K562 (cell line): ENCODE results near the gene TMEM50B. TPM values are rescaled to one million over a fixed set of nuclear protein-coding genes. Genes with fewer than 3 reads are reported as not detected.
A peak's percentile ranks its signal among the peaks of the same experiment; 100 is the strongest.

Experiments used
- ATAC-seq: fragments of 200-7000 bp; cut with Tn5 transposase; 3 replicates; pipeline ENCODE4 v1.9.1; 2020; ENCODE audit warnings: moderate library complexity
- BruUV-seq: library from RNA; stranded (reverse); fragments of 400-500 nt; replicated peaks from 2 replicates; lab custom pipeline; 2021; lab: Mats Ljungman, UMichigan
- CTCF ChIA-PET: fragments of 300-600 bp; formaldehyde crosslinking; extraction: SDS; loops from one replicate; lab custom pipeline; 2021; ENCODE audit warnings: low intra/inter-chr PET ratio; lab: Yijun Ruan, JAX
- POLR2A ChIA-PET: fragments of 300-600, 350-650 bp; sonication (Branson Sonifier 250); formaldehyde crosslinking; extraction: SDS; loops from one replicate; lab custom pipeline; 2021; ENCODE audit warnings: antibody characterized with exemption, inconsistent platforms; lab: Yijun Ruan, JAX
- DNase-seq, 4 experiments: peaks; one replicate each; pipeline versions ENCODE4 v3.0.0 to v3.0.0-alpha.2; 2011 to 2018; ENCODE audit warnings: low spot score in 3 of 4, mixed read lengths in 3 of 4; ENCODE audit errors: extremely low read depth in 1 of 4
- FAIRE-seq: peaks from 2 replicates; lab custom pipeline; 2011; peaks lifted over from hg19 to GRCh38; lab: Jason Lieb, UNC
- H2AFZ ChIP-seq: 2 replicates; pipeline ENCODE4 v1.6.0; 2011; ENCODE audit warnings: low read depth, low read length, control low read depth, inconsistent platforms
- H3K27ac ChIP-seq: fragments of 200-600 bp; 3 replicates; pipeline ENCODE4 v1.8.0; 2011; ENCODE audit warnings: low read depth, mild to moderate bottlenecking, control low read depth, inconsistent platforms, low read length, moderate library complexity, mixed read lengths; ENCODE audit errors: extremely low read depth
- H3K27me3 ChIP-seq, 2 experiments: fragments of 300-600 bp in 1 of 2; 2 replicates in 1 of 2; 3 replicates in 1 of 2; pipeline versions ENCODE4 v1.6.0 to v1.8.0; 2011; ENCODE audit warnings: inconsistent platforms in 2 of 2, low read length in 2 of 2, mild to moderate bottlenecking in 1 of 2, mixed read lengths in 1 of 2, moderate library complexity in 1 of 2; ENCODE audit not compliant: control insufficient read depth in 2 of 2, insufficient read depth in 2 of 2
- H3K36me3 ChIP-seq: fragments of 300-600 bp; 3 replicates; pipeline ENCODE4 v1.8.0; 2011; ENCODE audit warnings: mild to moderate bottlenecking, low read length, inconsistent platforms; ENCODE audit not compliant: control insufficient read depth, insufficient read depth
- H3K4me1 ChIP-seq, 2 experiments: fragments of 200-600 bp in 1 of 2; replicated peaks in 1 of 2; 2 replicates in 1 of 2; 3 replicates in 1 of 2; pipeline versions ENCODE4 v1.5.1 to v1.8.0; 2011; ENCODE audit warnings: inconsistent platforms in 2 of 2, low read length in 2 of 2, mild to moderate bottlenecking in 1 of 2, mixed read lengths in 1 of 2, moderate library complexity in 1 of 2; ENCODE audit not compliant: control insufficient read depth in 2 of 2, insufficient read depth in 2 of 2
- H3K4me2 ChIP-seq: 2 replicates; pipeline ENCODE4 v1.6.1; 2011; ENCODE audit warnings: low read length, control low read depth, inconsistent platforms, mixed read lengths; ENCODE audit not compliant: insufficient read depth
- H3K4me3 ChIP-seq: fragments of 200-600 bp; sonication (generic), shearing (Covaris generic); 2 replicates; pipeline ENCODE4 v1.5.1; 2016; ENCODE audit warnings: control low read depth, inconsistent platforms
- H3K79me2 ChIP-seq: fragments of 200-600 bp; 3 replicates; pipeline ENCODE4 v1.8.0; 2011; ENCODE audit warnings: low read length, inconsistent platforms; ENCODE audit not compliant: control insufficient read depth, insufficient read depth
- H3K9ac ChIP-seq, 2 experiments: 2 replicates each; pipeline versions ENCODE4 v1.6.0 to v1.6.1; 2011; ENCODE audit warnings: low read depth in 2 of 2, low read length in 2 of 2, control low read depth in 1 of 2, inconsistent platforms in 1 of 2, mild to moderate bottlenecking in 1 of 2, mixed read lengths in 1 of 2; ENCODE audit not compliant: insufficient read depth in 1 of 2
- H3K9me1 ChIP-seq: one replicate; pipeline ENCODE4 v1.6.0; 2011; ENCODE audit warnings: inconsistent platforms, mild to moderate bottlenecking, low read length, moderate library complexity; ENCODE audit not compliant: control insufficient read depth, insufficient read depth
- H3K9me3 ChIP-seq: replicated peaks from 2 replicates; pipeline ENCODE4 v1.5.1; 2011; ENCODE audit warnings: low read depth, low read length, inconsistent platforms; ENCODE audit not compliant: control insufficient read depth, insufficient read depth
- H4K20me1 ChIP-seq: replicated peaks from 2 replicates; pipeline ENCODE4 v1.6.1; 2011; ENCODE audit warnings: low read length, inconsistent platforms, mixed read lengths; ENCODE audit not compliant: control insufficient read depth, insufficient read depth
- C11orf30 ChIP-seq: fragments of 450-650 bp; IDR thresholded peaks from 2 replicates; pipeline ENCODE4 v1.6.1; 2016; ENCODE audit warnings: low read depth, mild to moderate bottlenecking
- HOMEZ ChIP-seq: fragments of 250-450 bp; sonication (Bioruptor Pico); IDR thresholded peaks from 2 replicates; pipeline ENCODE4 v1.4.0; 2020; ENCODE audit warnings: mild to moderate bottlenecking, moderate library complexity
- KLF1 ChIP-seq: fragments of 450-650 bp; IDR thresholded peaks from 2 replicates; pipeline ENCODE4 v1.6.1; 2016; ENCODE audit warnings: missing genetic modification characterization, missing compliant biosample characterization
- MAFF ChIP-seq: IDR thresholded peaks from 2 replicates; pipeline ENCODE4 v1.6.1; 2012; ENCODE audit warnings: low read length, improper control_type of control experiment
- MAFG ChIP-seq: fragments of 450-650 bp; conservative IDR thresholded peaks from 2 replicates; pipeline ENCODE4 v1.6.1; 2016; ENCODE audit warnings: missing genetic modification characterization, missing compliant biosample characterization
- MAFK ChIP-seq: IDR thresholded peaks from 2 replicates; pipeline ENCODE4 v1.6.1; 2011; ENCODE audit warnings: low read length, improper control_type of control experiment
- ZNF316 ChIP-seq: fragments of 450-650 bp; IDR thresholded peaks from 2 replicates; pipeline ENCODE4 v1.6.1; 2016
- ZNF398 ChIP-seq: fragments of 250-450 bp; sonication (Bioruptor Pico); IDR thresholded peaks from 2 replicates; pipeline ENCODE4 v1.8.0; 2021; ENCODE audit warnings: moderate library complexity, mild to moderate bottlenecking, inconsistent platforms
- WGBS: fragments of 100-300 bp; shearing (Covaris generic); methylation state at CpG from one replicate; pipeline ENCODE4 v1.1.6; 2016; ENCODE audit warnings: low coverage, mixed read lengths; ENCODE audit not compliant: insufficient coverage; ENCODE audit errors: missing lambda C conversion rate; 5-methylcytosine and 5-hydroxymethylcytosine counted together
- in situ Hi-C: fragments of 300-500 bp; cut with MboI; formaldehyde crosslinking; loops from 4 replicates; pipeline ENCODE4 v1.15.0; 2018; ENCODE audit warnings: inconsistent platforms, mixed read lengths
- intact Hi-C: fragments of 100-400 bp; cut with micrococcal nuclease; formaldehyde crosslinking; loops from 2 replicates; pipeline ENCODE4 v1.14.2; 2022
- polyA plus RNA-seq, 8 experiments: library from polyadenylated mRNA; depleted of rRNA in 4 of 8; stranded (reverse) in 5 of 8; unstranded in 3 of 8; fragments of >200 nt; fragmentation: Nextera tagmentation in 2 of 8; fragmentation: Illumina TruSeq in 1 of 8; extraction: Ambion mirVana in 2 of 8; extraction: Trizol in 1 of 8; gene quantifications; 2 replicates each; pipeline versions ENCODE4 v1.2.1 to v1.2.3, GENCODE V29; 2011 to 2014; ENCODE audit warnings: inconsistent platforms in 1 of 8, missing spikeins in 1 of 8
- total RNA-seq, 7 experiments: library from RNA; depleted of rRNA in 6 of 7; stranded (reverse); fragments of >200 nt in 6 of 7; fragmentation: Illumina TruSeq in 2 of 7; extraction: Trizol in 2 of 7; gene quantifications; 2 replicates each; pipeline versions ENCODE4 v1.2.1 to v1.2.3, GENCODE V29; 2011 to 2021; ENCODE audit warnings: low replicate concordance in 1 of 7

TMEM50B gene
- total and polyA plus RNA-seq, 9 of the 15 experiments (the other 6 are each of a cell fraction or from before 2014, with no cell fraction given), result 20.5 to 64.6 (median 28.9) TPM

- Histone ChIP-seq H3K9ac (no peak overlapping the region), H3K4me1 (peaks cover 0 to 10% of the 10 kb centered on the region in 2 experiments; a peak in 2 of 5 replicates), H4K20me1 (no peaks in the 10 kb centered on the region), H2AFZ (no peak overlapping the region), H3K9me3 (no peaks in the 10 kb centered on the region), H3K79me2 (no peaks in the 10 kb centered on the region), H3K4me2 (no peak overlapping the region), H3K36me3 (no peaks in the 10 kb centered on the region), H3K9me1 (no peaks in the 10 kb centered on the region), H3K27me3 (no peaks in the 10 kb centered on the region), H3K27ac (no peak overlapping the region), H3K4me3 (no peak overlapping the region)
- 39% methylated on average over 4 of the region's 4 CpGs for WGBS
- no peak for DNase-seq
- BruUV-seq, result no TSS peak
- ChIA-PET CTCF (no interaction called here), POLR2A (interaction anchor here (1.3 kb wide), 1 partner anchor 9 kb away, joined by 6 read pairs; the partner anchor contains the start of gene TMEM50B)
- ATAC-seq, result no peak
- no peak for FAIRE-seq
- TF ChIP-seq HOMEZ, result no peak
- peak; percentile 89 for TF ChIP-seq ZNF316
- TF ChIP-seq ZNF398, result no peak
- TF ChIP-seq MAFF, result peak; percentile 74
- TF ChIP-seq KLF1 (tag), result no peak
- TF ChIP-seq MAFG, result peak; percentile 81
- peak; percentile 81 for TF ChIP-seq C11orf30
- peak; percentile 58 for TF ChIP-seq MAFK
- in situ Hi-C loops (no loop called here), intact Hi-C loops (no loop called here)
These were observed 9.2 kb upstream of the TMEM50B start for GRCh38 chr21:33488936-33489335.
